Naive B cell (primary cell): ENCODE measurements around the gene COL6A1. TPM values are rescaled to one million over a fixed set of nuclear protein-coding genes. Genes with fewer than 3 reads are reported as not detected.
"Not testable (repeated sequence)": the region's sequence is repeated elsewhere in the genome, so short reads cannot be mapped to it uniquely, and the experiment has no call there.

ENCODE experiments used
- ATAC-seq, 2 donors: fragments of 150-1000 bp; cut with Tn5 transposase; 2 replicates each; pipeline ENCODE4 v1.10.0; 2021; ENCODE audit warnings: low read depth in 2 of 2, mild to moderate bottlenecking in 2 of 2, moderate library complexity in 2 of 2
- DNase-seq: peaks from one replicate; pipeline ENCODE4 v3.0.0; 2022
- H3K27ac Mint-ChIP-seq, 6 donors: one replicate each; pipeline ENCODE4 v1.8.0; 2020 to 2022; ENCODE audit warnings: mild to moderate bottlenecking in 6 of 6, mixed read lengths in 6 of 6, moderate library complexity in 5 of 6, inconsistent platforms in 2 of 6
- H3K27me3 Mint-ChIP-seq, 3 donors: one replicate each; pipeline ENCODE4 v1.8.0; 2021 to 2022; ENCODE audit warnings: mixed read lengths in 3 of 3, mild to moderate bottlenecking in 1 of 3
- H3K36me3 Mint-ChIP-seq, 2 donors: one replicate each; pipeline ENCODE4 v1.8.0; 2020 to 2022; ENCODE audit warnings: mixed read lengths in 2 of 2, inconsistent platforms in 1 of 2, mild to moderate bottlenecking in 1 of 2
- H3K4me1 Mint-ChIP-seq, 3 donors: one replicate each; pipeline ENCODE4 v1.8.0; 2020 to 2022; ENCODE audit warnings: mixed read lengths in 3 of 3, inconsistent platforms in 1 of 3, mild to moderate bottlenecking in 1 of 3, moderate library complexity in 1 of 3
- H3K4me3 Mint-ChIP-seq, 8 donors: one replicate each; pipeline ENCODE4 v1.8.0; 2020 to 2022; ENCODE audit warnings: mild to moderate bottlenecking in 8 of 8, mixed read lengths in 8 of 8, moderate library complexity in 8 of 8, inconsistent platforms in 2 of 8
- H3K9me3 Mint-ChIP-seq, 7 donors: one replicate each; pipeline ENCODE4 v1.8.0; 2020 to 2022; ENCODE audit warnings: mixed read lengths in 7 of 7, mild to moderate bottlenecking in 5 of 7, inconsistent platforms in 2 of 7, moderate library complexity in 1 of 7
- polyA plus RNA-seq, 6 donors: library from polyadenylated mRNA; unstranded; fragments of 300-500 nt; fragmentation: Illumina TruSeq; gene quantifications; one replicate each; pipeline ENCODE4 v1.2.3, GENCODE V29; 2021; ENCODE audit warnings: low read depth in 6 of 6

The COL6A1 gene
- polyA plus RNA-seq, 6 donors from 2014 or later: not detected

- peaks cover 0 to 6% (median 2%) of the 10 kb centered on the region in 7 donors for H3K9me3 Mint-ChIP-seq
Observed at GRCh38 chr21:46000182-46000730, 18.7 kb downstream of the COL6A1 start.

GRCh38 chr21:46000731-46001641 is 19.4 kb downstream of the COL6A1 start:
- no peaks in the 10 kb centered on the region for H3K4me1 Mint-ChIP-seq
- H3K27me3 Mint-ChIP-seq: no peaks in the 10 kb centered on the region
- H3K27ac Mint-ChIP-seq: no peak overlapping the region
- DNase-seq (no peak), ATAC-seq (no peak)
- H3K36me3 Mint-ChIP-seq: no peaks in the 10 kb centered on the region
- no peak overlapping the region for H3K4me3 Mint-ChIP-seq
- H3K9me3 Mint-ChIP-seq: peaks cover 0 to 8% (median 2%) of the 10 kb centered on the region in 7 donors

More at GRCh38 chr21:46000182-46000730, 18.7 kb downstream of the COL6A1 start:
- Mint-ChIP-seq H3K4me1 (no peaks in the 10 kb centered on the region), H3K36me3 (no peaks in the 10 kb centered on the region), H3K27me3 (no peaks in the 10 kb centered on the region), H3K27ac (no peak overlapping the region), H3K4me3 (no peak overlapping the region)
- ATAC-seq (no peak), DNase-seq (no peak)

- H3K4me3 Mint-ChIP-seq: no peak overlapping the region
- DNase-seq (no peak), ATAC-seq (no peak)
- no peaks in the 10 kb centered on the region for H3K4me1 Mint-ChIP-seq
- no peaks in the 10 kb centered on the region for H3K36me3 Mint-ChIP-seq
- H3K9me3 Mint-ChIP-seq: peaks cover 0 to 8% (median 2%) of the 10 kb centered on the region in 7 donors
- no peak overlapping the region for H3K27ac Mint-ChIP-seq
- no peaks in the 10 kb centered on the region for H3K27me3 Mint-ChIP-seq
Observed at GRCh38 chr21:46001821-46002681, 20.5 kb downstream of the COL6A1 start.

- H3K9me3 Mint-ChIP-seq: peaks cover 0 to 8% (median 2%) of the 10 kb centered on the region in 7 donors
Observed at GRCh38 chr21:46002841-46003574, 21.4 kb downstream of the COL6A1 start.

GRCh38 chr21:46003575-46004007 is 22.0 kb downstream of the COL6A1 start:
- H3K36me3 Mint-ChIP-seq: no peaks in the 10 kb centered on the region
- ATAC-seq: no peak
- DNase-seq: no peak
- H3K4me3 Mint-ChIP-seq: no peak overlapping the region
- H3K27ac Mint-ChIP-seq: no peak overlapping the region
- peaks cover 4 to 10% (median 7%) of the 10 kb centered on the region in 7 donors for H3K9me3 Mint-ChIP-seq
- no peaks in the 10 kb centered on the region for H3K27me3 Mint-ChIP-seq
- H3K4me1 Mint-ChIP-seq: no peaks in the 10 kb centered on the region

More at GRCh38 chr21:46002841-46003574, 21.4 kb downstream of the COL6A1 start:
- no peak overlapping the region for H3K27ac Mint-ChIP-seq
- no peak for DNase-seq
- H3K4me3 Mint-ChIP-seq: no peak overlapping the region
- H3K27me3 Mint-ChIP-seq: no peaks in the 10 kb centered on the region
- no peaks in the 10 kb centered on the region for H3K4me1 Mint-ChIP-seq
- ATAC-seq: no peak
- no peaks in the 10 kb centered on the region for H3K36me3 Mint-ChIP-seq

GRCh38 chr21:46004168-46004861 is 22.7 kb downstream of the COL6A1 start:
- Mint-ChIP-seq H3K27me3 (no peaks in the 10 kb centered on the region), H3K27ac (no peak overlapping the region), H3K4me3 (no peak overlapping the region), H3K36me3 (no peaks in the 10 kb centered on the region), H3K9me3 (peaks cover 4 to 12% (median 9%) of the 10 kb centered on the region in 7 donors), H3K4me1 (no peaks in the 10 kb centered on the region)
- DNase-seq (no peak), ATAC-seq (no peak)

GRCh38 chr21:46005081-46005480 is 23.5 kb downstream of the COL6A1 start:
- peak overlapping the region in 1 of 8 donors; percentile 54 for H3K4me3 Mint-ChIP-seq
- ATAC-seq (no peak), DNase-seq (no peak)
- H3K27me3 Mint-ChIP-seq: no peaks in the 10 kb centered on the region
- H3K4me1 Mint-ChIP-seq: no peaks in the 10 kb centered on the region
- H3K36me3 Mint-ChIP-seq: no peaks in the 10 kb centered on the region
- peak overlapping the region in 1 of 6 donors; percentile 29 for H3K27ac Mint-ChIP-seq
- H3K9me3 Mint-ChIP-seq: peaks cover 4 to 12% (median 7%) of the 10 kb centered on the region in 7 donors

- H3K4me1 Mint-ChIP-seq: no peaks in the 10 kb centered on the region
Observed at GRCh38 chr21:46005481-46005881, 23.9 kb downstream of the COL6A1 start.

GRCh38 chr21:46005894-46006546 is 24.4 kb downstream of the COL6A1 start:
- H3K27me3 Mint-ChIP-seq, DNase-seq, ATAC-seq, H3K4me1 Mint-ChIP-seq, H3K27ac Mint-ChIP-seq, H3K4me3 Mint-ChIP-seq, H3K36me3 Mint-ChIP-seq: not testable (repeated sequence)
- peaks cover 4 to 12% (median 7%) of the 10 kb centered on the region in 7 donors for H3K9me3 Mint-ChIP-seq

More at GRCh38 chr21:46005481-46005881, 23.9 kb downstream of the COL6A1 start:
- Mint-ChIP-seq H3K36me3 (no peaks in the 10 kb centered on the region), H3K4me3 (no peak overlapping the region), H3K9me3 (peaks cover 4 to 12% (median 7%) of the 10 kb centered on the region in 7 donors), H3K27me3 (no peaks in the 10 kb centered on the region), H3K27ac (no peak overlapping the region)
- DNase-seq (no peak), ATAC-seq (no peak)

GRCh38 chr21:46006547-46007491 is 25.2 kb downstream of the COL6A1 start:
- H3K4me3 Mint-ChIP-seq: no peak overlapping the region
- H3K27me3 Mint-ChIP-seq: no peaks in the 10 kb centered on the region
- H3K9me3 Mint-ChIP-seq: peaks cover 4 to 12% (median 7%) of the 10 kb centered on the region in 7 donors
- no peaks in the 10 kb centered on the region for H3K36me3 Mint-ChIP-seq
- no peak for DNase-seq
- no peak for ATAC-seq
- H3K27ac Mint-ChIP-seq: no peak overlapping the region
- H3K4me1 Mint-ChIP-seq: no peaks in the 10 kb centered on the region

- Mint-ChIP-seq H3K36me3 (no peaks in the 10 kb centered on the region), H3K9me3 (peaks cover 4 to 12% (median 7%) of the 10 kb centered on the region in 7 donors), H3K4me3 (no peak overlapping the region), H3K4me1 (no peaks in the 10 kb centered on the region), H3K27me3 (no peaks in the 10 kb centered on the region), H3K27ac (no peak overlapping the region)
- ATAC-seq: no peak
- no peak for DNase-seq
Observed at GRCh38 chr21:46007492-46007868, 25.9 kb downstream of the COL6A1 start.
